Kidney epithelial cell (primary cell): ENCODE data around the gene PLPP7. TPM values are rescaled to one million over a fixed set of nuclear protein-coding genes. Genes with fewer than 3 reads are reported as not detected.

Experiments used
- DNase-seq: peaks from one replicate; pipeline ENCODE4 v3.0.0-alpha.2; 2010; ENCODE audit warnings: low read depth
- H3K27me3 ChIP-seq: 2 replicates; pipeline ENCODE4 v1.6.0; 2011; ENCODE audit warnings: low read length; ENCODE audit not compliant: control insufficient read depth, insufficient read depth
- H3K36me3 ChIP-seq: 2 replicates; pipeline ENCODE4 v1.5.1; 2011; ENCODE audit warnings: low read length; ENCODE audit not compliant: control insufficient read depth, insufficient read depth
- H3K4me3 ChIP-seq: 2 replicates; pipeline ENCODE4 v1.5.1; 2011; ENCODE audit warnings: low read depth, mild to moderate bottlenecking, control low read depth, low read length
- CTCF ChIP-seq: IDR thresholded peaks from 2 replicates; pipeline ENCODE4 v1.5.1; 2011; ENCODE audit warnings: mild to moderate bottlenecking, moderate library complexity, low read length, control low read depth, inconsistent platforms; ENCODE audit not compliant: insufficient read depth, poor library complexity, severe bottlenecking
- total RNA-seq: library from RNA; depleted of rRNA; stranded (reverse); fragments of >200 nt; gene quantifications from 2 replicates; pipeline ENCODE4 v1.2.3, GENCODE V29; 2015

The PLPP7 gene
- total RNA-seq, 1 donor from 2014 or later = 4.6 TPM

- Histone ChIP-seq H3K27me3 (peaks cover 8% of the 10 kb centered on the region), H3K36me3 (no peaks in the 10 kb centered on the region), H3K4me3 (no peak overlapping the region)
- TF ChIP-seq CTCF = no peak
- DNase-seq = no peak
Observed at GRCh38 chr9:131308906-131309529, 19.5 kb downstream of the PLPP7 start.

GRCh38 chr9:131309530-131310276 lies 20.2 kb downstream of the PLPP7 start:
- H3K27me3 ChIP-seq = peaks cover 8% of the 10 kb centered on the region
- H3K36me3 ChIP-seq = no peaks in the 10 kb centered on the region
- H3K4me3 ChIP-seq = no peak overlapping the region
- no peak for DNase-seq
- no peak for TF ChIP-seq CTCF

GRCh38 chr9:131310833-131311554 lies 21.5 kb downstream of the PLPP7 start:
- Histone ChIP-seq H3K36me3 (no peaks in the 10 kb centered on the region), H3K4me3 (no peak overlapping the region), H3K27me3 (peaks cover 20% of the 10 kb centered on the region)
- no peak for DNase-seq
- TF ChIP-seq CTCF = no peak

GRCh38 chr9:131312246-131312645 lies 22.7 kb downstream of the PLPP7 start:
- no peaks in the 10 kb centered on the region for H3K36me3 ChIP-seq
- DNase-seq = no peak
- peaks cover 21% of the 10 kb centered on the region for H3K27me3 ChIP-seq
- no peak overlapping the region for H3K4me3 ChIP-seq
- no peak for TF ChIP-seq CTCF

- Histone ChIP-seq H3K4me3 (no peak overlapping the region), H3K27me3 (peaks cover 21% of the 10 kb centered on the region)
- TF ChIP-seq CTCF = no peak
Observed at GRCh38 chr9:131312822-131313770, 23.6 kb downstream of the PLPP7 start.

More at GRCh38 chr9:131312822-131313770, 23.6 kb downstream of the PLPP7 start:
- no peaks in the 10 kb centered on the region for H3K36me3 ChIP-seq
- no peak for DNase-seq
